ENCODE data around the gene ORM2.
"Not testable (repeated sequence)": the region's sequence is repeated elsewhere in the genome, so short reads cannot be mapped to it uniquely, and the experiment has no call there.

Gene ORM2

DNA sequence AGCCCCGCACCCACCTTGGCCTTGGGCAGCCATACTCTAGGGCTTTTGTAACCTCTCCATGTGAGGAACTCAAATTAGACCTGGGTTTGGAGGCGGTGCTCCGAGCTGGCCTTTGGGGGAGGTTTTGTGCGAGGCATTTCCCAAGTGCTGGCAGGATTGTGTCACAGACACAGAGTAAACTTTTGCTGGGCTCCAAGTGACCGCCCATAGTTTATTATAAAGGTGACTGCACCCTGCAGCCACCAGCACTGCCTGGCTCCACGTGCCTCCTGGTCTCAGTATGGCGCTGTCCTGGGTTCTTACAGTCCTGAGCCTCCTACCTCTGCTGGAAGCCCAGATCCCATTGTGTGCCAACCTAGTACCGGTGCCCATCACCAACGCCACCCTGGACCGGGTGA lies at the start of gene ORM2:
TSS of gene ORM2 (plus strand) at position 245 of the 398 bp plus-strand sequence. CDS start at position 281, 36 bp downstream.
- DNase-seq (ENCODE audit: low read depth, low spot score): not testable (repeated sequence)

DNA sequence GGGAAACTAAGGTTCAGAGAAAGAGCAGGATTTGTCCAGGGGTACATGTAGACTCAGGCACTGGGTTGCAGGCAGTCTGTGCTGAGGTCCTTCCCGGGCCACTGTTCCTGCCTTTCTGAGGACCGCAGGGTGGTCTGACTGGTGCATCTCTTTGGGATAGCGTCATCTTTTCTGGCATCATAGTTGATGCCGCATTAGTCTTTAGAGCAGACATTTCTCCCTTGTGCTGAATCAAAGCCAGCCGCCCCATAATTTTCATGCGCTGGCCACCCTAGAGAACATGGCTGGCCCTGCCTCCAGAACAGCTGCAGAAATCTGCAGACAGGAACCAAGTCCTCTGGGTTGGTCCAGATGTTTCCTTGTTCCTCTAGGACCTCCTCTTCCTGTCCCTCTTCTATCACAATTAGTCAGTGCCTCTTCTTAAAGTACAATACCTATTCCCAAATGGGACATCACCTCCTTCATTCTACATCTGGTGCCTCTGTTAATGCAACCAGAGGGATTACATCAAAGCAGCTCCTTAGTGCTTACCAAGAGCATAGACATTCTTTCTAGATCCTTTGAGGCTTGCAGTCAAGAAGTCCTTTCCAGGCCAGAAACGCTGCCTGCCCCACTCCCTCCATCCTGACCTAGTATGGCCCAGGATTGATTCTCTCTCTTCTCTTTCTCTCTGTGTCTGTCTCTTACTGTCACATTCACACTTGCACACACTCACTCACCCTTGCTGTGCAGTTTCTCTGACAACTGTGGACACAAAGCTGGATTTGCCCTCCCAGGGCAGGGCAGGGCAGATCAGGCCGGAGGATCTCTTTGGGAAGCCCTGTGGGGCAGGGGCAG lies 48.8 kb upstream of the ORM2 start:
- no peak for DNase-seq (ENCODE audit: low read depth, low spot score)

DNA sequence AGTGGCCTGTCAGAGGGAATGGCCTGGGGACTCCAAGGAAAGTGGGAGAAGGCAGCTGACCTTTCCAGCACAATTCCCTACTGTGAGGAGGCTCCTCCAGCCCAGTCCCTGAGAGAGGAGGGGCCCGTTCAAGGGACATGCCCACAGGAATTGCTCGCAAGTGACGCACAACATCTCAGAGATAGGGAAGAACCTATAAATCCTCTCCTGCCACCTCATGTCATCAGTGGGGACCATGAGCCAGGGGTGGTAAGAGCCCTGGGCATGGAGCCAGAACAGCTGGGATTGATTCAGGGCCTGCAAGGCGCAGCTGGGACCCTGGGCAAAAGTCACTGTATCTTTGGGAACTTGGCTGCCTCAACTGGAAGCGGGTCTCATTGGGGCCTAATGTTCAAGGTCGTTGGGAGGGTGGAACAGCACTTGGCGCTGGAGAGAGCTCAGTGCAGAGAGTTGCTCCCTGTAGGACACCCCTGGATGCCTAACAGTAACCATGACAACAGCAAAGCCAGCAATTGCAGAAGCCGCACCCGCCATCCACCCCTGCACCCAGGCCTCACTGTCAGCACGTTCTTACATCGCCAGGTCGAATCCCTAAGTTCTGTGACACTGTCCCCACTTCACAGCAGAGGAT lies 48.1 kb upstream of the ORM2 start:
- DNase-seq (ENCODE audit: low read depth, low spot score): no peak

- DNase-seq (ENCODE audit: low read depth, low spot score): no peak
Observed at GRCh38 chr9:114282104-114282485, 47.6 kb upstream of the ORM2 start.

- no peak for DNase-seq (ENCODE audit: low read depth, low spot score)
Observed at GRCh38 chr9:114282507-114282906, 47.2 kb upstream of the ORM2 start.

DNA sequence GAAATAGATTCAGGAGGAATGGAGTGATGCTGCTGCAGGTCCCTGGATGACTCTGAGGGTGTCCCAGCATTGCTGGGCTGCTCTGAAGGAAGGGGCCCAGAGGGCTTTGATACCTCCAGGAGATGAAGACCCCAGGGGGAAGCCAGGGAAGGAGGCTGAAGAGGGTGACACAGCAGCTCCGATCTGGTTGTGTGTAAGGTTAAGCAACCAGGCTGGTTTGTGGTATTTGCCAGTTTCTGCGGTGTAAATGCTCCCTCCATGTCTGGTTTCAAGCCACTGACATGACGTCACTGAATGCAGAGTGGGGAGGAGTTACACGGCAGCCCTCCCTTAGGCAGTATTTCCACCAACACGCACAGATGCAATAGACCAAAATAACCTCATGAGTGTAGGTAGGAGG lies 46.7 kb upstream of the ORM2 start:
- peak; percentile 51 for DNase-seq (ENCODE audit: low read depth, low spot score)

- DNase-seq (ENCODE audit: low read depth, low spot score): no peak
Observed at GRCh38 chr9:114283551-114284111, 46.0 kb upstream of the ORM2 start.

DNA sequence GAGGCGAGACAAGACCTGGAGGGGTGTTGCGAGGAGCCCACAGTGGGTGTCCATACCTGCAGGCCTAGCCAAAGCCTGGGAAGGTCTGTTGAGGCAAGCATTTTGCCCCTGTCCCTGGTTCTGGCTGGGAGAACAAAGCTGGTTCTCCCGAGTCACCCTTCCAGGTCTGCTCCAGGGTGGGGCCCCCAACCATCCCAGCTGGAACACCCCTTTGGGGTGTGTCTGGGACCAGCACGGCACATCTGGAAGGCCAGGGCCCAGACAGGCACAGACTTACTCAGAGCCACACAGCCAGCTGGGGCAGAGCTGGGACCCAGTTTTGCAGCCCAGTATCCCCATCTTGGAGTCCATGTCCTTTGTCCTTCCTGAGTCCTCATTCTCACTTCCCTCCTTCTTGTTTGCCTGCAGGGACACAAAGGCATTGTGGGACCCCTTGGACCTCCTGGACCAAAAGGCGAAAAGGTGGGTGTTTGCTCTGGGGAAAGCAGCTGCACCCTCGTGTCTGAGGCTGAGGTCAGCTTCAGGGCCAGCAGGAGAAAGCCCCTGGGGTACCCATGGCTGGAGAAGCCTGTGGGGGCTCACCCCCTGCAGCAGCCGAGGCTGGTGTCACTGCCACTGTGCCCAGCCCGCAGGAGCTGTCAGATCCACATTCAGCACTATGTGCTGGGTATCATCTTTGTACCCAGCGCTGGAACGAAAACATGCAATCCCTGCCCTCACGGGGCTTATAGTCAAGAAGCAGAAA lies 45.2 kb upstream of the ORM2 start:
- DNase-seq (ENCODE audit: low read depth, low spot score): no peak

- DNase-seq (ENCODE audit: low read depth, low spot score): peak; percentile 77
Observed at GRCh38 chr9:114285166-114285867, 44.4 kb upstream of the ORM2 start.

GRCh38 chr9:114286146-114286679 lies 43.5 kb upstream of the ORM2 start:
- no peak for DNase-seq (ENCODE audit: low read depth, low spot score)

- no peak for DNase-seq (ENCODE audit: low read depth, low spot score)
Observed at GRCh38 chr9:114287001-114287762, 42.5 kb upstream of the ORM2 start.

DNA sequence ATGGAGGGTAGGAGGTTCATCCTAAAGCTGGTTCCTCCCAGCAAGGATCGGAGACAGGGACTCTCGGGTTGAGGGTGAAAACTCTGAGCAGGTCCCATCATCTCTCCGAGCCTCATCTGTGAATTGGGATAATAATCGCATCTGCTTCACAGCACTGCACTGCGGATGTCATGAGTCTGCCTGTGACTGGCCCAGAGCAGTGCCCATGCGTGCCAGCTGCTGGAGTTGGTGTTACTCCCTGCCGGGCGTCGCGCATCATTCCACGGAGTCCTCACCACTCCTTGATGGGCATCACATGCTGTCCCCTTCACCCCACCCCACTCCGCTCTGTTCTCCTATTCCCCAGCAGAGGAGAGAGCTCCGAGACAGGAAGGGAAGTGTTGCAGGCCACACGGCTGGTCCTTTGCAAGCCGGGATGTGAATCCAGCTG lies 41.9 kb upstream of the ORM2 start:
- DNase-seq (ENCODE audit: low read depth, low spot score): no peak

DNA sequence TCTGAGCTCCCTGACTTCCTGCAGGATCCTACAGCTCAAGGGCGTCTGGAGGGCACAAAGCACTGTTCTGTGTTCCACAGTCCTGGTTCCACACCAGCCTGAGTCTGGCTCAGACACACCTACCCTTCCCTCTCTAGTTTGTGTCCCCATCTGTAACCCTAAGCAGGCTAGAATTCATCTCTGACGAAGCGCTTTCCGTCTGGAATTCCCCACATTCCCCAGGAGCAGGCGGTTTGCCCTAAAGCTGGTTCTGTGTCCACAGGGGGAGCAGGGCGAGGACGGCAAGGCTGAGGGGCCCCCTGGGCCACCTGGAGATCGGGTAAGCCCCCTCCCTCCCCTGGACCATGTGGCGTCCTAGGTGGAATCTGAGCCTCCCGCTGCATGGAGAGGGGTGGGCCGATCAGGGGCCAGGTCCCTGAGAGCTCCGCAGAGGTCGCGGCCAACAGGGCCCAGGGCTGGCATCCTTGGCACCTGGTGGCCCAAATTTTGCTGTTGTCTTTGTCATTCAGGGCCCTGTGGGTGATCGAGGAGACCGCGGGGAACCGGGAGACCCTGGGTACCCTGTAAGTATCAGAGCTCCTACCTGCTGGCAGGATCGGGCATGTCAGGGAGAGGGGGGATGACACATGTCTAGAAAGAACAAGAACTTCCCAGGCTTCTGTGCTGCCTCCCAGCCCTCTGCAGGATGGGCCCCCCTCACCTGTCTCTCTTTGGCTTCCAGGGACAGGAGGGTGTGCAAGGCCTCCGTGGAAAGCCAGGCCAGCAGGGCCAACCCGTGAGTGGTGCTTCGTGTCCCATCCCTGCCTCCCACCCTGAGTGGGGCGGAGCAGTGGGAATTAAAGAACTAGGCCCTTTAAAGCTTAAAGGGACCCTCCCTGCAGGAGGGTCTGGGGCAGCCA lies 41.2 kb upstream of the ORM2 start:
- DNase-seq (ENCODE audit: low read depth, low spot score): peak; percentile 83

DNA sequence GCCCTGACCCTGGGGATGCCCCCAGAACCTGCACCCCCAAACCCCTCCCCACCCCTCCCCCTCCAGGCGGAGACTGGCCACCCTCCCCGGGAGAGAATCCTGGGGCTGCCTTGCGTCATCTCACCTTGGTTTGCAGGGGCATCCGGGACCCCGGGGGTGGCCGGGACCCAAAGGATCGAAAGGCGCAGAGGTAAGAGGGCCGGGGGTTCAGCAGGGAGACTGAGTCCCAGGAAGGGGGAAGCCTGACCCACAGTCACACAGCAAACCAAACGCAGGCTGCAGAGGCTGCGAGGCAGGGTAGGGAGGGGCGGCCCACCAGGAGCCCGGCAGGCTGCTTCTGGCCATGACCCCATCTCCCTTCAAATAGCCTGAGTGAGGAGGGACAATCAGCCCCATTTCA lies 40.6 kb upstream of the ORM2 start:
- DNase-seq (ENCODE audit: low read depth, low spot score): no peak

- no peak for DNase-seq (ENCODE audit: low read depth, low spot score)
Observed at GRCh38 chr9:114289571-114290481, 39.8 kb upstream of the ORM2 start.

DNA sequence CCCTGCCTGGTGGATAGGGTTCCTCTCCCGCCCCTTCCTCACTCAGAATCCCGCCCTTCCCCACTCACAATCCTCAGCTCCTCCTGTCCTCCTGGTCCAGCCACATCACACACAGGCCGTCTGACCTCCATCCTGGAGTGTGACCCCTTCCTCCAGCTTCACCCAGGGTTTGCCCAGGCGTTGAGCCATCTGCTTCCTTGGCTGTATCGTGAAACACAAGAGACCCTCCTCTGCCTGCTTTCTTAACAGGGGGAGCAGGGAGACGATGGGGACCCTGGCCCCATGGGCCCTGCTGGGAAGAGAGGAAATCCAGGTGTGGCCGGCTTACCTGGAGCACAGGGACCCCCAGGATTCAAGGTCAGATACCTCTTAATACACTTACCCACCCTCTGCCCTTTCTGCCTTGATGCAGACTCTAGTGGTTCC lies 39.1 kb upstream of the ORM2 start:
- no peak for DNase-seq (ENCODE audit: low read depth, low spot score)

GRCh38 chr9:114291064-114291474 lies 38.6 kb upstream of the ORM2 start:
- DNase-seq (ENCODE audit: low read depth, low spot score): peak; percentile 87

GRCh38 chr9:114291886-114292590 lies 37.6 kb upstream of the ORM2 start:
- DNase-seq (ENCODE audit: low read depth, low spot score): no peak

Measured in ELF-1 (cell line).